Measurements from ENCODE around the gene PSMB5. TPM values are rescaled to one million over a fixed set of nuclear protein-coding genes. Genes with fewer than 3 reads are reported as not detected.

PSMB5 gene
- total and polyA plus RNA-seq, 2 of the 13 experiments (the other 11 are each of a cell fraction or from before 2014, with no cell fraction given) = 705 to 871 TPM

DNA sequence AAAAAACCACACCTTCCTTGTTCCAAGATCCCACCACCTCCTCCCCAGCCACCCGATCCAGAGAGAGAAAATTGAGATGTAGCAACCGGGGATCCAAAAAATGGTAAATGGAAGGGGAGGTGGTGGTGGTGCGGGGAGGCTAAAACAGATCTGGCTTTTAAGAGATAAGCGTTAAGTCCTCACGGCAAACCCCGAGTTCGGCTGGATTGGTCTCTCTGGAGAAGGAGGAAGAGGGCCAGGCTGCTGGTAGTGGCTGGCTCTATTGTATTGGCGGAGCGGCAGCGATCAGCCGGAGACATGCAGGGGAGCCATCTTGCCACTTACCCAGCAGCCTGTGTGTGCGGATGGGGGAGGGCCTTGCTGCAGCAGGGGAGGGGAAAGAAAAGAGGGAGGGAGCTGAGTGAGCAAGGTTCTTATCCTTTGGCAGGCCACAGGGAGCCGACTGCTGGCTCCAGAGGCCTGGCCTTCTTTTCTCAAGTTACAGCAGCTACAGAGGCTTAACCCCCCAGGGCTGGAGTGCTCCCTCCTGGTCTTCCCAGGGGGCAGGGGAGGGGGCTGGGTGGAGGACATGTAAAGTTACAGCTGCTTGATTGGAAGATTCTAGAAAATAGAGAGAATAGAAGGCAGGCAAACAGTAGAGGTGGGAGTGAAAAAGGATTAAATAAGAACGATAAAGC lies 36.7 kb upstream of the PSMB5 start (continued):
- TF ChIP-seq ZNF670 (CRISPR knock-in tag; IDR thresholded peaks at IDR 0.05; ENCODE audit: borderline replicate concordance) = no peak
- no peak for TF ChIP-seq ZNF207 (IDR thresholded peaks at IDR 0.05; ENCODE audit: borderline replicate concordance)
- TF ChIP-seq HIVEP1 (CRISPR knock-in tag; IDR thresholded peaks at IDR 0.05) = peak; percentile 67; the same call in 1 of the 2 replicates
- peak; percentile 56; the same call in 1 of the 2 replicates for TF ChIP-seq MIER2 (CRISPR knock-in tag; IDR thresholded peaks at IDR 0.05)
- peak; percentile 88 for TF ChIP-seq PHF8 (CRISPR knock-in tag; IDR thresholded peaks at IDR 0.05)
- 0 out of 2 replicates have a peak, but pooled peaks have one; percentile 9 for TF ChIP-seq ZNF652 (CRISPR knock-in tag; IDR thresholded peaks at IDR 0.05; ENCODE audit: borderline replicate concordance, low read depth)
- TF ChIP-seq, protein P1, sequence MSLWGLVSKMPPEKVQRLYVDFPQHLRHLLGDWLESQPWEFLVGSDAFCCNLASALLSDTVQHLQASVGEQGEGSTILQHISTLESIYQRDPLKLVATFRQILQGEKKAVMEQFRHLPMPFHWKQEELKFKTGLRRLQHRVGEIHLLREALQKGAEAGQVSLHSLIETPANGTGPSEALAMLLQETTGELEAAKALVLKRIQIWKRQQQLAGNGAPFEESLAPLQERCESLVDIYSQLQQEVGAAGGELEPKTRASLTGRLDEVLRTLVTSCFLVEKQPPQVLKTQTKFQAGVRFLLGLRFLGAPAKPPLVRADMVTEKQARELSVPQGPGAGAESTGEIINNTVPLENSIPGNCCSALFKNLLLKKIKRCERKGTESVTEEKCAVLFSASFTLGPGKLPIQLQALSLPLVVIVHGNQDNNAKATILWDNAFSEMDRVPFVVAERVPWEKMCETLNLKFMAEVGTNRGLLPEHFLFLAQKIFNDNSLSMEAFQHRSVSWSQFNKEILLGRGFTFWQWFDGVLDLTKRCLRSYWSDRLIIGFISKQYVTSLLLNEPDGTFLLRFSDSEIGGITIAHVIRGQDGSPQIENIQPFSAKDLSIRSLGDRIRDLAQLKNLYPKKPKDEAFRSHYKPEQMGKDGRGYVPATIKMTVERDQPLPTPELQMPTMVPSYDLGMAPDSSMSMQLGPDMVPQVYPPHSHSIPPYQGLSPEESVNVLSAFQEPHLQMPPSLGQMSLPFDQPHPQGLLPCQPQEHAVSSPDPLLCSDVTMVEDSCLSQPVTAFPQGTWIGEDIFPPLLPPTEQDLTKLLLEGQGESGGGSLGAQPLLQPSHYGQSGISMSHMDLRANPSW (CRISPR knock-in tag; IDR thresholded peaks at IDR 0.05; ENCODE audit: borderline replicate concordance) = no peak
- TF ChIP-seq SRSF9 (IDR thresholded peaks at IDR 0.05; ENCODE audit: borderline replicate concordance, insufficient read depth, low read depth, low read length, poor library complexity, severe bottlenecking) = no peak
- TF ChIP-seq ZNF629 (CRISPR knock-in tag; conservative IDR thresholded peaks at IDR 0.05) = no peak
- TF ChIP-seq DPF2 (CRISPR knock-in tag; IDR thresholded peaks at IDR 0.05; ENCODE audit: borderline replicate concordance, low read depth) = no peak
- TF ChIP-seq PITX1 (CRISPR knock-in tag; IDR thresholded peaks at IDR 0.05) = peak; percentile 81; the same call in 1 of the 2 replicates
- TF ChIP-seq, protein P2, sequence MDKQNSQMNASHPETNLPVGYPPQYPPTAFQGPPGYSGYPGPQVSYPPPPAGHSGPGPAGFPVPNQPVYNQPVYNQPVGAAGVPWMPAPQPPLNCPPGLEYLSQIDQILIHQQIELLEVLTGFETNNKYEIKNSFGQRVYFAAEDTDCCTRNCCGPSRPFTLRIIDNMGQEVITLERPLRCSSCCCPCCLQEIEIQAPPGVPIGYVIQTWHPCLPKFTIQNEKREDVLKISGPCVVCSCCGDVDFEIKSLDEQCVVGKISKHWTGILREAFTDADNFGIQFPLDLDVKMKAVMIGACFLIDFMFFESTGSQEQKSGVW (CRISPR knock-in tag; IDR thresholded peaks at IDR 0.05; ENCODE audit: borderline replicate concordance) = no peak
- TF ChIP-seq, protein P3, sequence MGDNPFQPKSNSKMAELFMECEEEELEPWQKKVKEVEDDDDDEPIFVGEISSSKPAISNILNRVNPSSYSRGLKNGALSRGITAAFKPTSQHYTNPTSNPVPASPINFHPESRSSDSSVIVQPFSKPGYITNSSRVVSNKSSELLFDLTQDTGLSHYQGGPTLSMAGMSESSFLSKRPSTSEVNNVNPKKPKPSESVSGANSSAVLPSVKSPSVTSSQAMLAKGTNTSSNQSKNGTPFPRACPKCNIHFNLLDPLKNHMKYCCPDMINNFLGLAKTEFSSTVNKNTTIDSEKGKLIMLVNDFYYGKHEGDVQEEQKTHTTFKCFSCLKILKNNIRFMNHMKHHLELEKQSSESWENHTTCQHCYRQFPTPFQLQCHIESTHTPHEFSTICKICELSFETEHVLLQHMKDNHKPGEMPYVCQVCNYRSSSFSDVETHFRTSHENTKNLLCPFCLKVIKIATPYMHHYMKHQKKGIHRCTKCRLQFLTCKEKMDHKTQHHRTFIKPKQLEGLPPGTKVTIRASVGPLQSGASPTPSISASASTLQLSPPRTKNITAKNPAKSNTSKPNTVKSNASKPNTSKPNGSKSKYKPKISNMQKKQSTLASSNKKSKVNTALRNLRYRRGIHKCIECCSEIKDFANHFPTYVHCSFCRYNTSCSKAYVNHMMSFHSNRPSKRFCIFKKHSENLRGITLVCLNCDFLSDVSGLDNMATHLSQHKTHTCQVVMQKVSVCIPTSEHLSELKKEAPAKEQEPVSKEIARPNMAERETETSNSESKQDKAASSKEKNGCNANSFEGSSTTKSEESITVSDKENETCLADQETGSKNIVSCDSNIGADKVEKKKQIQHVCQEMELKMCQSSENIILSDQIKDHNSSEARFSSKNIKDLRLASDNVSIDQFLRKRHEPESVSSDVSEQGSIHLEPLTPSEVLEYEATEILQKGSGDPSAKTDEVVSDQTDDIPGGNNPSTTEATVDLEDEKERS (CRISPR knock-in tag; IDR thresholded peaks at IDR 0.05) = no peak; the same call in none of the 2 replicates
- TF ChIP-seq ZFP36L2 (CRISPR knock-in tag; IDR thresholded peaks at IDR 0.05) = peak; percentile 28; the same call in 1 of the 2 replicates
- 0 out of 2 replicates have a peak, but pooled peaks have one; percentile 36 for TF ChIP-seq ZNF30 (CRISPR knock-in tag; IDR thresholded peaks at IDR 0.05)
- TF ChIP-seq ZNF33B (CRISPR knock-in tag; IDR thresholded peaks at IDR 0.05) = peak; percentile 75
